Measurements from ENCODE around the gene PDK2. TPM values are rescaled to one million over a fixed set of nuclear protein-coding genes. Genes with fewer than 3 reads are reported as not detected.
A peak's percentile ranks its signal among the peaks of the same experiment; 100 is the strongest.

The PDK2 gene
- total and polyA plus RNA-seq, 2 of the 4 experiments (the other 2 are of a cell fraction): 26.7 to 104 TPM

DNA sequence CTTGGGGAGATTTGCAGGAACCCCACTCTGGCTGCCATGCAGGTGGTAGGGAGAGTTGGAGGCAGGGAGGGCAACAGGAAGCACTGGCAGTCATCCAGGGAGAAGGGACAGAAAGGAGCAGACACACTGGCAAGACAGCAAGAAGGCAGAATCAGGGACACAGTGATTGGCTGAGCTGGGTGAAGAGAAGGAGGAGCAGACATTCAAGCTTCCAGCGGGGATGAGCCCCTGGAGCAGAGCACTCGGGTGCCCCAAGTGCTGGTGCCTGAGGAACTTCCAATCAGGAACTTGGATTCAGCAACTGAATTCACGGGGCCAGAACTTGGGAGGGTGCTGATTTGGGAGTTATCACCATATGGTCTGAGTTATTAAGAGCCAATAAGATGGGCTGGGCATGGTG lies 45.5 kb upstream of the PDK2 start:
- H3K4me2 ChIP-seq (ENCODE audit: low read depth, low read length): no peak overlapping the region
- peak overlapping the region; percentile 98 for H2BK120ac ChIP-seq (ENCODE audit: low read depth, low read length)
- no peak overlapping the region for H3K4me3 ChIP-seq (ENCODE audit: insufficient read depth, low read depth, low read length)
- H4K8ac ChIP-seq (ENCODE audit: low read depth in 2 of 2, low read length in 2 of 2): peak overlapping the region; percentile 37 to 78; a peak in 1 of 4 replicates
- peaks cover 0 to 63% of the 10 kb centered on the region in 2 experiments; a peak in 2 of 4 replicates for H3K79me1 ChIP-seq (ENCODE audit: low read depth in 1 of 2, low read length in 2 of 2)
- H3K27me3 ChIP-seq (ENCODE audit: control insufficient read depth, insufficient read depth, low read length): no peaks in the 10 kb centered on the region
- peak overlapping the region; percentile 29; the same call in 1 of the 2 replicates for H3K18ac ChIP-seq (ENCODE audit: low read depth, low read length)
- H2AFZ ChIP-seq (replicated peaks; ENCODE audit: low read length, poor library complexity): no peak overlapping the region
- H2BK15ac ChIP-seq (ENCODE audit: low read depth, low read length): peak overlapping the region; percentile 93; the same call in 2 of the 3 replicates
- in situ Hi-C loops (cut with MboI; ENCODE audit: low sequenced_read_pairs): no loop called here
- ATAC-seq (ENCODE audit: low read depth) (no peak), DNase-seq (no peak)
- no peak overlapping the region; the same call in 1 of the 2 replicates for H3K27ac ChIP-seq (ENCODE audit: insufficient read depth, low read length)
- BruUV-seq (replicated peaks): no TSS peak
- TF ChIP-seq MXI1 (IDR thresholded peaks at IDR 0.05; ENCODE audit: borderline replicate concordance, low read depth, low read length) (no peak), BHLHE40 (IDR thresholded peaks at IDR 0.05; ENCODE audit: low read depth, low read length) (no peak), CEBPB (IDR thresholded peaks at IDR 0.05; ENCODE audit: low read depth, low read length) (no peak), RAD21 (IDR thresholded peaks at IDR 0.05; ENCODE audit: low read length) (no peak), POLR2A (IDR thresholded peaks at IDR 0.05; ENCODE audit: low read depth, low read length) (no peak), NFE2L2 (IDR thresholded peaks at IDR 0.05; ENCODE audit: low read depth, low read length) (no peak), SMC3 (IDR thresholded peaks at IDR 0.05; ENCODE audit: low read depth, low read length) (no peak), MAZ (IDR thresholded peaks at IDR 0.05; ENCODE audit: borderline replicate concordance, low read depth, low read length) (no peak)
- TF ChIP-seq, protein P1, sequence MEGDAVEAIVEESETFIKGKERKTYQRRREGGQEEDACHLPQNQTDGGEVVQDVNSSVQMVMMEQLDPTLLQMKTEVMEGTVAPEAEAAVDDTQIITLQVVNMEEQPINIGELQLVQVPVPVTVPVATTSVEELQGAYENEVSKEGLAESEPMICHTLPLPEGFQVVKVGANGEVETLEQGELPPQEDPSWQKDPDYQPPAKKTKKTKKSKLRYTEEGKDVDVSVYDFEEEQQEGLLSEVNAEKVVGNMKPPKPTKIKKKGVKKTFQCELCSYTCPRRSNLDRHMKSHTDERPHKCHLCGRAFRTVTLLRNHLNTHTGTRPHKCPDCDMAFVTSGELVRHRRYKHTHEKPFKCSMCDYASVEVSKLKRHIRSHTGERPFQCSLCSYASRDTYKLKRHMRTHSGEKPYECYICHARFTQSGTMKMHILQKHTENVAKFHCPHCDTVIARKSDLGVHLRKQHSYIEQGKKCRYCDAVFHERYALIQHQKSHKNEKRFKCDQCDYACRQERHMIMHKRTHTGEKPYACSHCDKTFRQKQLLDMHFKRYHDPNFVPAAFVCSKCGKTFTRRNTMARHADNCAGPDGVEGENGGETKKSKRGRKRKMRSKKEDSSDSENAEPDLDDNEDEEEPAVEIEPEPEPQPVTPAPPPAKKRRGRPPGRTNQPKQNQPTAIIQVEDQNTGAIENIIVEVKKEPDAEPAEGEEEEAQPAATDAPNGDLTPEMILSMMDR (conservative IDR thresholded peaks at IDR 0.05; ENCODE audit: low read depth, low read length): no peak
- H3K14ac ChIP-seq (replicated peaks; ENCODE audit: low read depth, low read length): peak overlapping the region; percentile 29
- peak overlapping the region; percentile 96 for H3K4ac ChIP-seq (ENCODE audit: low read depth, low read length)
- H3K9me1 ChIP-seq (ENCODE audit: insufficient read depth, low read length): peaks cover 69% of the 10 kb centered on the region
- H3K4me1 ChIP-seq (ENCODE audit: control insufficient read depth, insufficient read depth, low read length): peaks cover 44% of the 10 kb centered on the region
- H2BK5ac ChIP-seq (ENCODE audit: low read depth, low read length, poor library complexity, severe bottlenecking): peak overlapping the region; percentile 32
- intact Hi-C loops (cut with micrococcal nuclease): no loop called here
- CTCF ChIA-PET: no interaction called here
- no peaks in the 10 kb centered on the region for H3K9me3 ChIP-seq (ENCODE audit: control insufficient read depth, insufficient read depth, low read length)
- H4K5ac ChIP-seq (ENCODE audit: low read depth, low read length): peak overlapping the region; percentile 28; the same call in 1 of the 2 replicates
- H3K56ac ChIP-seq (ENCODE audit: extremely low read depth, insufficient read depth, low read length): peak overlapping the region; percentile 16; the same call in 1 of the 2 replicates
- H4K91ac ChIP-seq (ENCODE audit: insufficient read depth, low read depth, low read length): peak overlapping the region; percentile 95
- H2BK20ac ChIP-seq (ENCODE audit: low read depth, low read length): peak overlapping the region; percentile 88
- no peaks in the 10 kb centered on the region for H4K20me1 ChIP-seq (ENCODE audit: insufficient read depth, low read length)
- no peaks in the 10 kb centered on the region for H3K36me3 ChIP-seq (ENCODE audit: control insufficient read depth, insufficient read depth, low read length)
- H2AK9ac ChIP-seq (replicated peaks; ENCODE audit: low read depth, low read length, poor library complexity): peak overlapping the region; percentile 44
- 0 out of 2 replicates have a peak overlapping the region, but pooled peaks have one; percentile 5 for H3K23ac ChIP-seq (ENCODE audit: low read depth, low read length)
- POLR2A ChIA-PET (ENCODE audit: unreplicated experiment): interaction anchor here (0.7 kb wide), 1 partner anchor 103 kb away, joined by 9 read pairs; no protein-coding TSS in a partner anchor
- no peak overlapping the region for H3K9ac ChIP-seq (ENCODE audit: low read depth, low read length)
- peak overlapping the region; percentile 98 for H2AK5ac ChIP-seq (ENCODE audit: low read depth, low read length)
- dilution Hi-C loops (cut with HindIII; ENCODE audit: low sequenced_read_pairs, unreplicated experiment): no loop called here
- WGBS, 2 experiments (ENCODE audit: extremely low coverage in 2 of 2, insufficient read length in 1 of 2): no CpG with 5 or more reads among the region's 3 CpGs
